Lung (tissue), 12 donors: ENCODE measurements around the gene NMT2. TPM values are rescaled to one million over a fixed set of nuclear protein-coding genes. Genes with fewer than 3 reads are reported as not detected.

ENCODE experiments used
- ATAC-seq: fragments of 200-7000 bp; cut with Tn5 transposase; one replicate; pipeline ENCODE4 v1.9.1; 2020; ENCODE audit warnings: moderate number of reproducible peaks; ENCODE audit not compliant: insufficient read depth, low FRiP score
- DNase-seq, 3 donors: peaks; one replicate each; pipeline ENCODE4 v3.0.0-alpha.2; 2013 to 2017
- H3K27ac ChIP-seq, 2 donors: one replicate each; pipeline ENCODE4 v1.5.1; 2013; ENCODE audit warnings: mild to moderate bottlenecking in 2 of 2, moderate library complexity in 2 of 2, control low read depth in 1 of 2, inconsistent platforms in 1 of 2, low read depth in 1 of 2, low read length in 1 of 2
- H3K27me3 ChIP-seq, 3 donors: one replicate each; pipeline ENCODE4 v1.5.1; 2013; ENCODE audit warnings: low read length in 2 of 3; ENCODE audit not compliant: control insufficient read depth in 3 of 3, insufficient read depth in 3 of 3
- H3K36me3 ChIP-seq, 4 donors: one replicate each; pipeline ENCODE4 v1.5.1; 2013; ENCODE audit warnings: low read length in 4 of 4, mild to moderate bottlenecking in 1 of 4, moderate library complexity in 1 of 4; ENCODE audit not compliant: control insufficient read depth in 4 of 4, insufficient read depth in 4 of 4
- H3K4me1 ChIP-seq, 5 donors: one replicate each; pipeline ENCODE4 v1.5.1; 2013; ENCODE audit warnings: low read length in 5 of 5, mild to moderate bottlenecking in 2 of 5, moderate library complexity in 1 of 5; ENCODE audit not compliant: control insufficient read depth in 5 of 5, insufficient read depth in 5 of 5
- H3K4me3 ChIP-seq: one replicate; pipeline ENCODE4 v1.5.1; 2013; ENCODE audit warnings: mild to moderate bottlenecking, control low read depth, moderate library complexity
- H3K9ac ChIP-seq, 2 donors: one replicate each; pipeline ENCODE4 v1.5.1; 2013; ENCODE audit warnings: low read length in 2 of 2, control low read depth in 1 of 2; ENCODE audit not compliant: insufficient read depth in 1 of 2
- H3K9me3 ChIP-seq, 4 donors: one replicate each; pipeline ENCODE4 v1.5.1; 2013; ENCODE audit warnings: low read length in 3 of 4, mild to moderate bottlenecking in 1 of 4, moderate library complexity in 1 of 4; ENCODE audit not compliant: control insufficient read depth in 4 of 4, insufficient read depth in 3 of 4
- WGBS, 2 donors: extraction: QIAGEN DNeasy Blood & Tissue Kit; methylation state at CpG; one replicate each; pipeline ENCODE4 v1.1.7; 2013; 5-methylcytosine and 5-hydroxymethylcytosine counted together
- polyA plus RNA-seq, 2 donors: library from polyadenylated mRNA; stranded (reverse); fragments of 200-250 nt; gene quantifications; one replicate each; pipeline ENCODE4 v1.2.1, GENCODE V29; 2013
- total RNA-seq, 2 donors: library from RNA; depleted of rRNA in 1 of 2; stranded (reverse); fragments of >200 nt in 1 of 2; gene quantifications; one replicate each; pipeline ENCODE4 v1.2.1, GENCODE V29; 2014 to 2021
- TF ChIP-seq, protein P1 (sequence below): IDR thresholded peaks from 2 replicates; pipeline ENCODE4 v1.5.1; 2012; ENCODE audit warnings: mild to moderate bottlenecking; ENCODE audit errors: control extremely low read depth, extremely low read depth
- donor health status: control.
- donor health status: control.
- donor health status: Bipolar disorder and iron deficiency.
- donor health status: healthy.
- donor health status: DM: yes; HTN: yes; CAD: no.

The NMT2 gene
- total and polyA plus RNA-seq, 4 donors = 3.5 to 20.0 (median 6.4) TPM

DNA sequence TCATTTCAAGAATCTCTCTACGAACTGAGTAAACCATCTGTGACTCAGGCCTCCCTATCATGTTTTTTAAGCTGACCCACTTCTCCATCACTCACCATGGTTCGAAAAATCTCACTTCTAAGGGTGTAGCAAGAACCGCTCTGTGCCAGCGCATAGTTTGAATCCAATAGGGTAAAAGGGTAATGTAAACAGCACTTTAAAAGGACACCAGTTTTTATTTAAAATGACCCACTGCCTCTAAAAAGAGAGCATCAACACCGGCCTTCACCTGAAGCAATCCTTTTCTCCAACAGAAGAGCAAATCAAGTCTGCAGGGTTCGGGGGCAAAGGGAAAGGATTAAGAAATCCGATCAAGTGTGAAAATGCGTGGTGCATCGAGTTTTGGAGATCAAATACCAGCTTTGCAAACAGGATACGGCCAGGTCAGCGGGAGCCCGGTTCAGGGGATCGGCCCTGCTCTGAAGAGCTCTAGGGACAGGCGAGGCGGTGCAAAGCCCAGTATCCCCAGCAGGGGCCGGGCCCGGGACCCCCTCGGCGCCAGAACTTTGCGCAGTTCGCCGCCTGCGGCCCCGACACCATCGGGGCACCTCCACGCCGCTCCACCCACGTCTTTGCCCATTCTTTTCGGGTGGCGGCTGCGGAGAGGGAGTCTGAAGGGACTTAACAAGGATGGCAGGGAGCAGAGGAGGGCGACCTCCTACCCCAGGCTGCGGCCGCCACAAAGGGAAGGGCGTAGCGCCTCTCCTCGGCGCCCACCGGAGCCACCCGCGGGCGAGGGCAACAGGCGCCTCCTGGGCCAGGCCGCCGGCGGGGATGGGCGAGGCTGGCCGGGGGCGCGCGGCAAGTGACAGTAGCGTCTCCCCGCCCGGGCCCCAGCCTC, 842 bp downstream of the NMT2 start:
- TF ChIP-seq, protein P1, sequence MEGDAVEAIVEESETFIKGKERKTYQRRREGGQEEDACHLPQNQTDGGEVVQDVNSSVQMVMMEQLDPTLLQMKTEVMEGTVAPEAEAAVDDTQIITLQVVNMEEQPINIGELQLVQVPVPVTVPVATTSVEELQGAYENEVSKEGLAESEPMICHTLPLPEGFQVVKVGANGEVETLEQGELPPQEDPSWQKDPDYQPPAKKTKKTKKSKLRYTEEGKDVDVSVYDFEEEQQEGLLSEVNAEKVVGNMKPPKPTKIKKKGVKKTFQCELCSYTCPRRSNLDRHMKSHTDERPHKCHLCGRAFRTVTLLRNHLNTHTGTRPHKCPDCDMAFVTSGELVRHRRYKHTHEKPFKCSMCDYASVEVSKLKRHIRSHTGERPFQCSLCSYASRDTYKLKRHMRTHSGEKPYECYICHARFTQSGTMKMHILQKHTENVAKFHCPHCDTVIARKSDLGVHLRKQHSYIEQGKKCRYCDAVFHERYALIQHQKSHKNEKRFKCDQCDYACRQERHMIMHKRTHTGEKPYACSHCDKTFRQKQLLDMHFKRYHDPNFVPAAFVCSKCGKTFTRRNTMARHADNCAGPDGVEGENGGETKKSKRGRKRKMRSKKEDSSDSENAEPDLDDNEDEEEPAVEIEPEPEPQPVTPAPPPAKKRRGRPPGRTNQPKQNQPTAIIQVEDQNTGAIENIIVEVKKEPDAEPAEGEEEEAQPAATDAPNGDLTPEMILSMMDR = no peak
- H3K27me3 ChIP-seq = no peaks in the 10 kb centered on the region
- peak overlapping the region in 1 of 2 donors; percentile 65 for H3K9ac ChIP-seq
- no peaks in the 10 kb centered on the region for H3K9me3 ChIP-seq
- no peaks in the 10 kb centered on the region for H3K36me3 ChIP-seq
- peak overlapping the region; percentile 89 to 98 for H3K27ac ChIP-seq
- peaks cover 3 to 34% (median 18%) of the 10 kb centered on the region in 5 donors for H3K4me1 ChIP-seq
- DNase-seq (peak; percentile 74 to 76 (median 75)), ATAC-seq (peak; percentile 4)
- peak overlapping the region; percentile 99 for H3K4me3 ChIP-seq
- WGBS, 2 donors = 2 to 7% methylated on average over 33 to 54 of the region's 54 CpGs

DNA sequence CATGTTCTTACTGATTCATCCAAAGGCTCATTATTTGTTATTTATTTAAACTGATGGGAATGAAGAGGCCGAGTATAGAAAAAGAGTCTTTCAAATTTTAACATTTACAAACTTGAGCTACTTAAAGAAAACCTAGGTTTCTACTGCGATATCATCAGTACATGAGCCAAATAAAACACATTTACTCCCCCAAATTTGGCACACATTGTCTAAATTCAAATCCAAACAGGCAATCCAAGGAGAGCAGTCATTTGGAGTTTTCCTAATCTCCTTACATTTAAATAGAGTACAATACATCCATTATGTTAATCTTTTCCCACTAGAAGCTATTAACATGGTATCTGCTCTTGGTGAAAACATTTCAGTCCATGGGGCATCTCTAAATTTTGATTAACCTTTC, 2.2 kb downstream of the NMT2 start:
- H3K9ac ChIP-seq = no peak overlapping the region

DNA sequence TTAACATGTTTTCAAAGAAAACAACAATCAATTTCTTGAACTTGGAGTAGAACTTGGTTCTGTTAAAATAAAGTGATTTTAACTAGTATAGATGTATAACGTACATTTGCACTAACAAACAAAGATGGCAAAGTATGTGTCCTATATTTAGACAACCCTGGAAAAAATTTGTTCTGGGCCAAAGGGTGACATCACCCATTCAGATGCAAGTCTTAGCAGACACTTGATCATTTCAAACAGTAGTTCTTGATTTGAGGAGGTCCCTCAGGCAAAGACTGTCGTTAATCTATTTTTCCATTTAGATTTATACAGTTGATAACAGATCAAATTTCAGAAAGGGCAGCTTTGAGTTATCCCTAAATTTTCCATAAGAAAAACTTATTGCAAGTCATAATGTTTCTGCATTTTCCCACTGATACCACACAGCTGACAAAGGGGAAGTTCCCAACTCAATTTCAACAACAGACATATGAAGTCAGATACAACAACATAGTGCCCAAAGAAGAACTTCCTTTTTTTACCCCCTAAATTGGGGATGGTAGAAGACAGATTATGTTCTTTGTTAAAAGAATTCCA, 5.2 kb downstream of the NMT2 start:
- no peak for DNase-seq
- no peak for ATAC-seq
- Histone ChIP-seq H3K4me1 (peaks cover 0 to 14% (median 4%) of the 10 kb centered on the region in 5 donors), H3K36me3 (no peaks in the 10 kb centered on the region), H3K9me3 (no peaks in the 10 kb centered on the region), H3K27ac (no peak overlapping the region), H3K27me3 (no peaks in the 10 kb centered on the region), H3K4me3 (no peak overlapping the region), H3K9ac (no peak overlapping the region)
- WGBS, 2 donors = 77 to 82% methylated on average over 2 of the region's 2 CpGs
- TF ChIP-seq, protein P1 = no peak

More for the DNA sequence above, 2.2 kb downstream of the NMT2 start:
- H3K36me3 ChIP-seq = no peaks in the 10 kb centered on the region
- no peak overlapping the region for H3K4me3 ChIP-seq
- ATAC-seq = no peak
- DNase-seq = peak in 2 of 3 donors; percentile 19 to 48
- no peak overlapping the region for H3K27ac ChIP-seq
- 90 to 93% methylated on average over 2 of the region's 2 CpGs for WGBS, 2 donors
- H3K9me3 ChIP-seq = no peaks in the 10 kb centered on the region
- peaks cover 3 to 34% (median 18%) of the 10 kb centered on the region in 5 donors for H3K4me1 ChIP-seq
- TF ChIP-seq, protein P1 = no peak
- no peaks in the 10 kb centered on the region for H3K27me3 ChIP-seq
